GM19468 (cell line): ENCODE data around the gene ASCL4.

Experiments
- ATAC-seq: cut with Tn5 transposase; IDR thresholded peaks from one replicate; pipeline ENCODE4 v1.9.1; 2021; ENCODE audit warnings: mild to moderate bottlenecking, moderate library complexity, moderate number of reproducible peaks; ENCODE audit not compliant: unreplicated experiment; ENCODE audit errors: extremely low read depth

Gene ASCL4

GRCh38 chr12:107776171-107776570 is 1.7 kb downstream of the ASCL4 start:
- ATAC-seq = no peak

GRCh38 chr12:107778383-107779025 is 4.0 kb downstream of the ASCL4 start:
- no peak for ATAC-seq

DNA sequence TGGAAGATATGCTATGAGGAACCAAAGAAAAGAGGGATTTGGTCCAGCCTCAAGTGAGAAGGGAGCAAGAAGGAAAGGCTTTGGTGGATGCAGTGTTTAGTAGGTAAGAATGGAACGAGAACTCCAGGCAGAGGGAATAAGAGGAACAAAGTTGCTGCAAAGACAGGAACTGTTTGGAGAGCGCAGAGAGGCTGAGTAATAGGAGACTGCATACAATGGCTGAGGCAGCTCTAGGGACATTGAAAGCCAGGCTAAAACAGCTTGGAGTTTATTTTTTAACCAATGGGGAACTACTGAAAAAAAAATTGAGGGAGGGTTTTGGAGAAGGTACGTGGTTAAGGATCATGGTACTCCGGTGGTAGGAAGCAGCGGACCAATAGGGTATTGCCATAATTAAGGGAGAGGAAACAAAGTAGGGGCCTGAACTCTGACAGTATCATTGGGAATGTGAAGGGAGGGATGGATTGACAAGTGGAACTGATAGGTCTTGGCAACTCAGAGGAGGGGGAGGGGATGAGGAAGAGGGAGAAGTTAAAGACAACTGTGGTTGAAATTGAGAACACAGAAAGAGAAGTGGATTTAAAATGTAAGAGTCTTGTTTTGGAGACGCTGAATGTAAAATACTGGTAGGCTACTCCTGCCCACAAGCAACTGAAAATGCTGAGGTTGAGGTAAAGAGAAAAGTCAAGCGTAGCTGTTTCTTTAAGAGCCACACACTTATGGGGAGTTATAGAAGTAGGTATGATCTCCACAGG is 4.8 kb downstream of the ASCL4 start:
- peak; percentile 66 for ATAC-seq

DNA sequence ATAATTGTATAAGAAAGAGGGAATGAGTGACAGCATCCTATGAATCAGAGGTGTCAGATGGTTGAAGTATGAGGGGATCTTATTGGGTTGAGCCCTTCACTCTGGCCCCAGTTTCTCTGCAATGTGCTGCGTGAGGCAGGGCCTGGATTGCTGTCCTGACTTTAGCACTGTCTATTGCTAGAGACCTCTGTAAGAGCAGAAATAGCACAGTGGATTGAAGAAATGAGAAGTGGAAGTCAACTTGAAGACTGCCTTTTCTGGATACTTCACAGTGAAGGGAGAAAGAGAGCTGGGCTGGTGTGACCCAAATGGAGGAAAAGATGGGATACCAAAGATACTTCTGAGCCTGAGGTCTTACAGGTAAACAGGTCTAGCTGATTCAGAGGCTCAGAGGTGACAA is 5.8 kb downstream of the ASCL4 start:
- no peak for ATAC-seq

- ATAC-seq = no peak
Observed at GRCh38 chr12:107782067-107782466, 7.6 kb downstream of the ASCL4 start.

- ATAC-seq = peak; percentile 23
Observed at GRCh38 chr12:107783406-107784376, 9.2 kb downstream of the ASCL4 start.

DNA sequence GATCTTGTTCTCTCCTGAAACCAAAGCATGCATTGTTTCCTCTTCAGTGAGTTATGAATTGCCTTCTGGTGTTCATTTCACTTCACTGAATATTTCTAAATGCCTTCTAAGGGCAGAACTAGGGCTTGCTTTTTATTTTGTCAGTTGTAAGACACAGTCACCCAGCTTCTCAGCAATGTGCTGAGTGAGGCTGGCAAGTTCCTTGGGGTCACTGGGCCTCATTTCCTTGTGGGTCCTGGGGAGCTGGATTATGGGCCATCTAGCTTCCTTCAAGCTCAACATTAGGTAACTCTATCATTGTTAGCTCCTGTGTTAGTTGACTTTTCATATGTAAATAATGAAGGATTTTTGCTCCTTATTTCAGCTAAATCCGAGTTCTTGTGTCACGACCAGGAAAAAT is 13.8 kb downstream of the ASCL4 start:
- no peak for ATAC-seq

GRCh38 chr12:107788690-107789458 is 14.4 kb downstream of the ASCL4 start:
- ATAC-seq = no peak

DNA sequence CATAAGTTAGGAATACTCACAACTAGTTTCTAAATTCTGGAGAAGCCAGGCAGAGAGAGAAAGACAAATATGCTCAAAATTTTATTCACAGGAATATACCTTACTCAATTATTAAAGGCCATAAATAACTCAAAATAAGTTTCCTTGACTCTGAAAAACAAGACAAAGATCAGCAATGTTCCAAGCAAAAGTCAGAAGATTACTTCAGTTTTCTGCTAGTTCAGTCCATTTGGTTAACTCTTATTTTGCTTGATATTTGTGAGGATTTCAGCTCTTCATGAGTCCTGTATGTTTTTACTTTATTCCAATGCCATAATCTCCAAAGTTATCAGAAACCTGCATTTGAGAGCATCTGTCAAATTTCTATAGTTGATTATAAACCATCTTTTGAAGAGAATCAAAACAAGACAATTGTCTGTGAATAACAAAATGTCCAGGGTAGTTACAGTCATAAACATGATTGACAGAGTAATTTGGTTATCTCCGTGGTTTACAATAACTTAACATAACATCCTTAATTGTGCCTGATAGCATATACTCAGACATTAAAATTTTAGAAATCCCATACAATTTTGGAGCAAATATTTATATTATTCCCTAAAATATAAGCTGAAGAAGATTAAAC is 17.1 kb downstream of the ASCL4 start:
- ATAC-seq = no peak

DNA sequence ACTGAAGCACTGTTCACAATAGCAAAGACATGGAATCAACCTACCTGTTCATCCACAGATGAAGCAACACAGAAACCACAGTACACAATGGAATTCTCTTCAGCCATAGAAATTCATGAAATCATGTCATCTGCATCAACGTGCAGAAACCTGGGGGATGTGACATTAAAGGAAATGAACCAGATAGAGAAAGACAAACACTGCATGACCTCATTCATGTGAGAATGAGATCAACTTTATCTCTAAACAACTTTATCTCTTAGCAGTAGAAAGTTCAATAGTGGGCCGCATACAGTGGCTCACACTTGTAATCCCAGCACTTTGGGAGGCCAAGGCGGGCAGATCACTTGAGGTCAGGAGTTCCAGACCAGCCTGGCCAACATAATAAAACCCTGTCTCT is 19.9 kb downstream of the ASCL4 start:
- ATAC-seq = no peak

DNA sequence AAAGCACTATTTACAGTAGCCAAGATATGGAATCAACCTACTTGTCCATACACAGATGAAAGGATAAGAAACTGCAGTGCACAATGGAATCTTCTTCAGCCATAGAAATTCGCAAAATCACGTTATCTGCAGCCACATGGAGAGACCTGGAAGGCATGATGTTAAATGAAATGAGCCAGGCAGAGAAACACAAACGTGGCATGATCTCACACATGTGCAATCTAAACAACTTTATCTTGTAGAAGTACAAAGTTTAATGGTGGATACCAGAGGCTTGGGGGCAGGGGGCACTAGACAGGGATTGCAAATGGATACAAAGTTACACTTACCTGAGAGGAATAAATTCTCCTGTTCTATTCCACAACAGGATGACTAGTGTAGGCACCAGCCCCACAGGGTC is 24.1 kb downstream of the ASCL4 start:
- ATAC-seq = no peak

GRCh38 chr12:107801150-107801549 is 26.6 kb downstream of the ASCL4 start:
- no peak for ATAC-seq

GRCh38 chr12:107803092-107803491 is 28.6 kb downstream of the ASCL4 start:
- no peak for ATAC-seq

- no peak for ATAC-seq
Observed at GRCh38 chr12:107805488-107806180, 31.1 kb downstream of the ASCL4 start.

DNA sequence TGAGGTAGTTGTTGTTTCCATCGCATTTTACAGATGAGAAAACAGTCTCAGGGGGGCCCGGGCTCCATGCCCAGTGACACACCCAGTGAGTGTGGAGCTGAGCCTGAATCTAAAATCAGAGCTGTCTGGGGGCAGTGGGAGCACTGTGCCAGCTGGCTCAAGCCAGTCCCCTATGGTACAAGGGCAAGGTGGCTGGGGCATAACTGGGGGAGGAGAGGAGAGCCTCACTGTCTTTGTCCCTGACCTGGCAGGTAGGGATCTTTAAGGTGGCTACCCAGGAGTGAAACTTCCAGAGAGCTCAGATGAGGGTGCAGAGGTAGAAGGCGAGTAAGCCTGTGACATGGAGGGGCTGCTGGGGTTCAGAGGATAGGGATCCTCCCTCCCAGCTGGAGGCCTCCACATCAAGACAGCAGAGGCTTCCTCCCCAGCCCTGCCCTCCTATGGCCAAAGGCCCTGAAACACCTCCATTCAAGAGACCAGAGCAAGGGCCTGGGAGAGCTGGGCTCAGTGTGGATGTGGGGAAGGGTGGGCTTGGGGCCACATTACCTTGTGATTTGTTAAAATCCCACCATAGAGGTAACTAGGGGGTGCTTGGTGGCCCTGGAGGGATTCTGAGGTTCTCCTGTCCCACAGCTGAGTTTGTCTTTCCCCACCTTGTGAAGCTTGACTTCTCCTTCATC is 33.1 kb downstream of the ASCL4 start:
- ATAC-seq = no peak

DNA sequence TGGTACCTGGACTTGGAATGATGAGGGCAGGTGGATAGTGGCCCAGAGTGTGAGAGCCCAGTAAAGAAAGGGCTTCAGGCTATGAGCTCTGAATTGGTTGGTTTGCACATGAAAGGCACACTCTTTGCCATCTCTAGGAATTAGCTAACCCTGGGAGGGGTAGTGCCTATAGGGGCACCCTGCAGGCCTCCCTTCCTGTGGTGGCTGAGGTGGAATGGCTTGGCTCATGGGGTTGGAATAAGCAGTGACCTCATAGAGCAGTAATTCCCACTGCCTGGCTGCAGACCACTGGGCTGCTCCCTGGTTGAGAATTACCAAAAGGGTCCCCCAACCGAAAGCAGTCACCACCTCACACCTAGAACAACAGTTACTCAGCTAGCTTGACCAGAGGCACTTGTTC is 42.7 kb downstream of the ASCL4 start:
- ATAC-seq = no peak

GRCh38 chr12:107818984-107819383 is 44.5 kb downstream of the ASCL4 start:
- ATAC-seq = no peak

- ATAC-seq = no peak
Observed at GRCh38 chr12:107822356-107822755, 47.9 kb downstream of the ASCL4 start.
